Peyer's patch (tissue), 4 donors: ENCODE measurements around the gene TMEM235.

ENCODE experiments used
- CTCF ChIP-seq, 6 experiments: fragments of 450-650 bp in 4 of 6; fragments of 200-600 bp in 2 of 6; sonication (generic) in 1 of 6; IDR thresholded peaks; one replicate each; pipeline ENCODE4 v1.5.1; 2017 to 2019; ENCODE audit warnings: antibody characterized with exemption in 6 of 6, mild to moderate bottlenecking in 3 of 6, moderate library complexity in 1 of 6
- POLR2A ChIP-seq, 2 donors: fragments of 450-650 bp; IDR thresholded peaks; one replicate each; pipeline ENCODE4 v1.5.1; 2017; ENCODE audit warnings: antibody characterized with exemption in 2 of 2, mild to moderate bottlenecking in 2 of 2, moderate library complexity in 2 of 2

DNA sequence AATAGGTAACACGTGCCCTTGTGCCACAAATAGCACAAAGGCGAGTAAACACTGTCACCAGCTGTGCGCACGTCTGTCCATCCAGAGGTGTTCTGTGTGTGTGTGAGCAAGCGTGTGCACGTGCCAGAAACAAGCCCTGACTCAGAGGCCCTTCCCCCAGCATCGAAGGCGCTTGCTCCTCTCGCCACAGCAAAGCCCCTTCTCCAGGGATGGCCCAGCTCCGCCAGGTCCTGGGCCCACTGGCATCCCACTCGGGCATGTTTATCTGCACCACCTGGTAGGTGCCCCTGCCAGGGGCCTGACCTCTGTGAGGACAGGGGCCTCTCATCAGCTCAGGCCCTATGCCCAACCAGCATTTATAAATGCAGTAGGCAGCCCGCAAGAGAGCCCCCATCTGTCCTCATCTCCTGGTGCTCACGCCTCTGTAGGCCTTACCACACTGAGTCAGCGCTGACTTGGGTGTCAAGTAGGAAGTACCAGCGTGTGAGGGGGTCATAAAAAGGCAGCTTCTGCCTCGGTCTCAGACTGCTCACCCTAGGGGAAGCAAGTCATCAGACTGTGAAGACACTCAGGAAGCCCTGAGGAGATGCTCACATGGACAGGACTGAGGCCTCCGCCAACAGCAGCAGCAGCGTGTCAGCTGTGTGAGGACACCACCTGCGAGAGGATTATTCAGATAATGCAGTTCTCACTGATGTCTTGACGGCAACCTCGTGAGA, 10.8 kb downstream of the TMEM235 start:
- TF ChIP-seq CTCF (IDR thresholded peaks at IDR 0.05) (no peak), POLR2A (IDR thresholded peaks at IDR 0.05) (no peak)
